ENCODE data around the gene CRB1.

DNA sequence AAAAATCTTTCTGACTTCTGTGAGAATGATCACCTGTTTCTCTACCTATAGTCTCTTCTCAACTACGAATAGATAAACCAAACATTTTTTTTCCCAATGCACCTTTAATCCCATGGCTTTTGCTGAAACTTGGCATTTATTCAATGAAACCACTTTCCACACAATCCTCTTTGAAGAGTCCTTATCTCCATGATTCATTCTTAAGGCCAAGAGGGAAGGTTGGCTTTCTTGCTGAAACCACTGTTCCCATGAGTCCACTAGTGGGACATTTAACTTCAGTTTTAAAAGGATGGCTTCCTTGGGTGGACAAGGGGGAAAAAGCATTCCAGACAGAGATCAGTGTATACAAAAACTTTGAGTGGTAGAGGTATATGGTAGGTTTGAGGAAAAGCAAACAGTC lies 73.6 kb downstream of the CRB1 start:
- TF ChIP-seq, protein P1, sequence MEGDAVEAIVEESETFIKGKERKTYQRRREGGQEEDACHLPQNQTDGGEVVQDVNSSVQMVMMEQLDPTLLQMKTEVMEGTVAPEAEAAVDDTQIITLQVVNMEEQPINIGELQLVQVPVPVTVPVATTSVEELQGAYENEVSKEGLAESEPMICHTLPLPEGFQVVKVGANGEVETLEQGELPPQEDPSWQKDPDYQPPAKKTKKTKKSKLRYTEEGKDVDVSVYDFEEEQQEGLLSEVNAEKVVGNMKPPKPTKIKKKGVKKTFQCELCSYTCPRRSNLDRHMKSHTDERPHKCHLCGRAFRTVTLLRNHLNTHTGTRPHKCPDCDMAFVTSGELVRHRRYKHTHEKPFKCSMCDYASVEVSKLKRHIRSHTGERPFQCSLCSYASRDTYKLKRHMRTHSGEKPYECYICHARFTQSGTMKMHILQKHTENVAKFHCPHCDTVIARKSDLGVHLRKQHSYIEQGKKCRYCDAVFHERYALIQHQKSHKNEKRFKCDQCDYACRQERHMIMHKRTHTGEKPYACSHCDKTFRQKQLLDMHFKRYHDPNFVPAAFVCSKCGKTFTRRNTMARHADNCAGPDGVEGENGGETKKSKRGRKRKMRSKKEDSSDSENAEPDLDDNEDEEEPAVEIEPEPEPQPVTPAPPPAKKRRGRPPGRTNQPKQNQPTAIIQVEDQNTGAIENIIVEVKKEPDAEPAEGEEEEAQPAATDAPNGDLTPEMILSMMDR (conservative IDR thresholded peaks at IDR 0.05; ENCODE audit: low read length) = no peak
- no peak for TF ChIP-seq EZH2phosphoT487 (IDR thresholded peaks at IDR 0.05; ENCODE audit: borderline replicate concordance)

Data from Loucy (cell line).